GM18867 (cell line): ENCODE results near the gene ASB5.

Experiments
- ATAC-seq: cut with Tn5 transposase; IDR thresholded peaks from one replicate; pipeline ENCODE4 v1.9.1; 2021; ENCODE audit warnings: mild to moderate bottlenecking, moderate library complexity; ENCODE audit not compliant: unreplicated experiment

The ASB5 gene

GRCh38 chr4:176185051-176185450 lies 84.0 kb downstream of the ASB5 start:
- no peak for ATAC-seq
